Stimulated activated CD4-positive, alpha-beta T cell treated with anti-CD3 and anti-CD28 coated beads, TNF-alpha, amount 100 ng/mL, for 48 hours (primary cell): ENCODE data around the gene TEX2.

ENCODE experiments used
- DNase-seq, 3 donors: peaks; one replicate each; pipeline ENCODE4 v3.0.0-alpha.2; 2020; ENCODE audit warnings: low read depth in 3 of 3

Gene TEX2

GRCh38 chr17:64117981-64118979 is 144.8 kb downstream of the TEX2 start:
- no peak for DNase-seq

- no peak for DNase-seq
These were observed 147.1 kb downstream of the TEX2 start for GRCh38 chr17:64115822-64116534.

GRCh38 chr17:64115043-64115698 is 147.9 kb downstream of the TEX2 start:
- DNase-seq, result no peak

- DNase-seq, result no peak
These were observed 150.1 kb downstream of the TEX2 start for GRCh38 chr17:64113006-64113405.

GRCh38 chr17:64111831-64112230 is 151.2 kb downstream of the TEX2 start:
- DNase-seq, result no peak

GRCh38 chr17:64110379-64111152 is 152.5 kb downstream of the TEX2 start:
- DNase-seq, result no peak

- no peak for DNase-seq
These were observed 153.7 kb downstream of the TEX2 start for GRCh38 chr17:64109400-64109799.

GRCh38 chr17:64107500-64108236 is 155.4 kb downstream of the TEX2 start:
- DNase-seq, result no peak

- DNase-seq, result no peak
These were observed 156.1 kb downstream of the TEX2 start for GRCh38 chr17:64106918-64107317.

GRCh38 chr17:64103391-64104364 is 159.4 kb downstream of the TEX2 start:
- DNase-seq, result no peak

GRCh38 chr17:64102627-64103390 is 160.3 kb downstream of the TEX2 start:
- DNase-seq, result no peak

- DNase-seq, result no peak
These were observed 163.5 kb downstream of the TEX2 start for GRCh38 chr17:64099543-64099942.
